Measurements from ENCODE around the gene ARID1B. TPM values are rescaled to one million over a fixed set of nuclear protein-coding genes. Genes with fewer than 3 reads are reported as not detected.
A peak's percentile ranks its signal among the peaks of the same experiment; 100 is the strongest.

The ARID1B gene
- total RNA-seq, 4 donors from 2014 or later, result 87.1 to 194 (median 115) TPM

DNA sequence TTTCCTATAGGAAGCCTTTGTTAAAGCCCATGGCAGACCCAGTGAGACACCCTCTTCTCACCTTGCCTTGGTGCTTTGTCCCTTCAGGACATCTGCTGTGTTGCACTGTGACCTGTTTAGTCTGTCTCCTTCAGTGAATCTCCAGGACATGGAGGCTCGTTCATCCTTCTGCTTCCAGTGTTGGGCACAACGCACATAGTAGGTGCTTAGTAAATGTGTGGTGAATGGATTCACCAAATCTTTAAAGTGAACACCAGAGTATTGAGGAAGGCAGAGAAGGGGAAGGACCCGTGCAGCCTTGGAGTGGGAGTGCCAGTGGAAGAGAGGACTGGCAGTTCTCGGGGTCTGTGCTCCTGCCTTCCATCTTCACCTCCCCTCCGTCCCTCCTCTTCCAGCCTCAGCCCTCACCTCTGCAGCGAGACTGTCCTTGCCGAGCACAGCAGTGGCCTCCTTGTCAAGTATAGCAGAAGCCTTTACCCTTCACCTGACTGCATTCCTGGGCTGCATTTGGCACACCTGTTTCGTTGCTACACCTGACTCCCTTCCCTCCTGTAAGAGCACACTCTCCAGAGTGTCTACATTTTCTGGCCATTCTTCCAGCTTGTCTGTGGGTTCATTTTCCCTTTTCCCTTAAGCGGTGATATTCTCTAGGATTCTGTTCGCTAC is 49.2 kb downstream of the ARID1B start:
- intact Hi-C loops (cut with DNase I; ENCODE audit: low total_unique reads), result no loop called here

GRCh38 chr6:156827382-156827781 is 50.2 kb downstream of the ARID1B start:
- 77 to 100% methylated on average over 1 to 4 of the region's 4 CpGs for WGBS, 2 donors (ENCODE audit: low coverage in 1 of 2)
- TF ChIP-seq, protein P1, sequence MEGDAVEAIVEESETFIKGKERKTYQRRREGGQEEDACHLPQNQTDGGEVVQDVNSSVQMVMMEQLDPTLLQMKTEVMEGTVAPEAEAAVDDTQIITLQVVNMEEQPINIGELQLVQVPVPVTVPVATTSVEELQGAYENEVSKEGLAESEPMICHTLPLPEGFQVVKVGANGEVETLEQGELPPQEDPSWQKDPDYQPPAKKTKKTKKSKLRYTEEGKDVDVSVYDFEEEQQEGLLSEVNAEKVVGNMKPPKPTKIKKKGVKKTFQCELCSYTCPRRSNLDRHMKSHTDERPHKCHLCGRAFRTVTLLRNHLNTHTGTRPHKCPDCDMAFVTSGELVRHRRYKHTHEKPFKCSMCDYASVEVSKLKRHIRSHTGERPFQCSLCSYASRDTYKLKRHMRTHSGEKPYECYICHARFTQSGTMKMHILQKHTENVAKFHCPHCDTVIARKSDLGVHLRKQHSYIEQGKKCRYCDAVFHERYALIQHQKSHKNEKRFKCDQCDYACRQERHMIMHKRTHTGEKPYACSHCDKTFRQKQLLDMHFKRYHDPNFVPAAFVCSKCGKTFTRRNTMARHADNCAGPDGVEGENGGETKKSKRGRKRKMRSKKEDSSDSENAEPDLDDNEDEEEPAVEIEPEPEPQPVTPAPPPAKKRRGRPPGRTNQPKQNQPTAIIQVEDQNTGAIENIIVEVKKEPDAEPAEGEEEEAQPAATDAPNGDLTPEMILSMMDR (IDR thresholded peaks at IDR 0.05), result no peak
- TF ChIP-seq POLR2A (IDR thresholded peaks at IDR 0.05) (no peak), EP300 (IDR thresholded peaks at IDR 0.05; ENCODE audit: low read depth) (no peak), POLR2AphosphoS5 (IDR thresholded peaks at IDR 0.05) (no peak)
- intact Hi-C loops (cut with DNase I; ENCODE audit: low total_unique reads), result no loop called here
- Histone ChIP-seq H3K27me3 (no peaks in the 10 kb centered on the region), H3K36me3 (peaks cover 0 to 10% (median 0%) of the 10 kb centered on the region in 4 donors), H3K4me3 (no peak overlapping the region), H3K9me3 (no peaks in the 10 kb centered on the region), H3K27ac (peak overlapping the region in 1 of 4 donors; percentile 13), H3K4me1 (peaks cover 4 to 35% (median 13%) of the 10 kb centered on the region in 4 donors)
- in situ Hi-C loops (cut with MboI; ENCODE audit: low pct_ligation_motif_present in 1 of 4, low pct_unique_long_range_greater_than_20kb in 1 of 4, low sequenced_read_pairs in 3 of 4), result no loop called here
- no peak for DNase-seq

More for the DNA sequence above, 49.2 kb downstream of the ARID1B start:
- Histone ChIP-seq H3K4me1 (peaks cover 4 to 33% (median 15%) of the 10 kb centered on the region in 4 donors), H3K4me3 (no peak overlapping the region), H3K27ac (no peak overlapping the region), H3K9me3 (no peaks in the 10 kb centered on the region), H3K27me3 (no peaks in the 10 kb centered on the region), H3K36me3 (peaks cover 0 to 10% (median 0%) of the 10 kb centered on the region in 4 donors)
- TF ChIP-seq POLR2A (IDR thresholded peaks at IDR 0.05) (no peak), POLR2AphosphoS5 (IDR thresholded peaks at IDR 0.05) (no peak), EP300 (IDR thresholded peaks at IDR 0.05; ENCODE audit: low read depth) (no peak)
- TF ChIP-seq, protein P1 (IDR thresholded peaks at IDR 0.05), result no peak
- 93% methylated on average over 4 to 10 of the region's 10 CpGs for WGBS, 2 donors (ENCODE audit: low coverage in 1 of 2)
- in situ Hi-C loops (cut with MboI; ENCODE audit: low pct_ligation_motif_present in 1 of 4, low pct_unique_long_range_greater_than_20kb in 1 of 4, low sequenced_read_pairs in 3 of 4), result no loop called here
- no peak for DNase-seq

GRCh38 chr6:156828280-156828703 is 51.1 kb downstream of the ARID1B start:
- H3K9me3 ChIP-seq, result no peaks in the 10 kb centered on the region
- H3K36me3 ChIP-seq, result peaks cover 0 to 10% (median 0%) of the 10 kb centered on the region in 4 donors
- peaks cover 4 to 34% (median 9%) of the 10 kb centered on the region in 4 donors for H3K4me1 ChIP-seq
- no peaks in the 10 kb centered on the region for H3K27me3 ChIP-seq
- H3K27ac ChIP-seq, result peak overlapping the region in 3 of 4 donors; percentile 10 to 38 (median 17)
- WGBS, 2 donors (ENCODE audit: low coverage in 1 of 2), result 60 to 62% methylated on average over 1 to 5 of the region's 5 CpGs
- no peak for DNase-seq
- in situ Hi-C loops (cut with MboI; ENCODE audit: low pct_ligation_motif_present in 1 of 4, low pct_unique_long_range_greater_than_20kb in 1 of 4, low sequenced_read_pairs in 3 of 4), result no loop called here
- no peak overlapping the region for H3K4me3 ChIP-seq
- intact Hi-C loops (cut with DNase I; ENCODE audit: low total_unique reads), result no loop called here
- no peak for TF ChIP-seq POLR2A (IDR thresholded peaks at IDR 0.05)
- TF ChIP-seq POLR2AphosphoS5 (IDR thresholded peaks at IDR 0.05), result no peak
- no peak for TF ChIP-seq EP300 (IDR thresholded peaks at IDR 0.05; ENCODE audit: low read depth)
- TF ChIP-seq, protein P1 (IDR thresholded peaks at IDR 0.05), result no peak

DNA sequence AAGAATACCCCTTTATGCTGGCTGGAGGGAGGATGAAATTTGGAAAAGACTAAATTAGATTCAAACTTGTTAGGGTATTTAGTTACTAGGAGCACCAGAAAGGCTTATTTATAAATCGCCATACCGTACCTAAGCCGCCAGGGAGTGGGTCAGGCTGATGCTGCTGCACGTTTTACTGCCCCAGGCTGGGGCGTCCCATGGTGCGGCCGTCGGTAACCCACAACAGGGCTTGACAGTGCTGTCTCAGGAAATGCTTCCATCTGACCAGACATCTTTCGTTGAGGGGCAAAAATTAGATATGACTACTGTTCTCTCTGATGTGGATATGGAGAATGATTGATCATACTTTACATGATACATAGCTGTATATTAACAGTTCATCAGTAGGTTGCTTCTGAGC is 52.9 kb downstream of the ARID1B start:
- no peak for DNase-seq
- in situ Hi-C loops (cut with MboI; ENCODE audit: low pct_ligation_motif_present in 1 of 4, low pct_unique_long_range_greater_than_20kb in 1 of 4, low sequenced_read_pairs in 3 of 4), result no loop called here

More for the DNA sequence above, 52.9 kb downstream of the ARID1B start:
- Histone ChIP-seq H3K27me3 (no peaks in the 10 kb centered on the region), H3K36me3 (peaks cover 0 to 10% (median 0%) of the 10 kb centered on the region in 4 donors), H3K4me3 (no peak overlapping the region), H3K27ac (no peak overlapping the region), H3K4me1 (peaks cover 4 to 41% (median 8%) of the 10 kb centered on the region in 4 donors), H3K9me3 (no peaks in the 10 kb centered on the region)
- no peak for TF ChIP-seq EP300 (IDR thresholded peaks at IDR 0.05; ENCODE audit: low read depth)
- TF ChIP-seq POLR2A (IDR thresholded peaks at IDR 0.05), result no peak
- TF ChIP-seq POLR2AphosphoS5 (IDR thresholded peaks at IDR 0.05), result no peak
- TF ChIP-seq, protein P1 (IDR thresholded peaks at IDR 0.05), result no peak
- 86 to 95% methylated on average over 1 to 9 of the region's 9 CpGs for WGBS, 2 donors (ENCODE audit: low coverage in 1 of 2)
- intact Hi-C loops (cut with DNase I; ENCODE audit: low total_unique reads), result no loop called here

All from transverse colon (tissue), 4 donors.